Hepatic stellate cell (primary cell): Measurements from ENCODE around the gene SFXN5.

ENCODE experiments used
- DNase-seq: peaks from one replicate; pipeline ENCODE4 v3.0.0; 2011; ENCODE audit warnings: low spot score

SFXN5 gene

GRCh38 chr2:72897785-72898584 is 173.5 kb downstream of the SFXN5 start:
- no peak for DNase-seq

GRCh38 chr2:72896446-72896845 is 175.1 kb downstream of the SFXN5 start:
- DNase-seq, result no peak

- no peak for DNase-seq
Observed at GRCh38 chr2:72895759-72896281, 175.7 kb downstream of the SFXN5 start.

- DNase-seq, result no peak
Observed at GRCh38 chr2:72895154-72895553, 176.4 kb downstream of the SFXN5 start.

GRCh38 chr2:72894514-72894913 is 177.0 kb downstream of the SFXN5 start:
- DNase-seq, result no peak

- DNase-seq, result peak; percentile 76
Observed at GRCh38 chr2:72893594-72894319, 177.8 kb downstream of the SFXN5 start.

- peak; percentile 88 for DNase-seq
Observed at GRCh38 chr2:72892506-72893173, 178.9 kb downstream of the SFXN5 start.
